Neural progenitor cell (in vitro differentiated cells): ENCODE results near the gene UBR3. TPM values are rescaled to one million over a fixed set of nuclear protein-coding genes. Genes with fewer than 3 reads are reported as not detected.

Experiments used
- DNase-seq: peaks from one replicate; pipeline ENCODE4 v3.0.0-alpha.2; 2016; ENCODE audit warnings: low spot score
- H2AFZ ChIP-seq: fragments of 200-600 bp; sonication (generic); replicated peaks from 2 replicates; pipeline ENCODE4 v1.6.1; 2016; ENCODE audit warnings: antibody characterized with exemption
- H3F3A ChIP-seq: fragments of 200-600 bp; sonication (generic); 2 replicates; pipeline ENCODE4 v1.6.1; 2016; ENCODE audit warnings: antibody characterized with exemption, low read depth
- H3K27ac ChIP-seq: fragments of 200-600 bp; sonication (generic); 2 replicates; pipeline ENCODE4 v1.5.1; 2016; ENCODE audit warnings: mild to moderate bottlenecking
- H3K27me3 ChIP-seq: fragments of 200-600 bp; sonication (generic); 2 replicates; pipeline ENCODE4 v1.6.1; 2016; ENCODE audit warnings: mild to moderate bottlenecking, moderate library complexity
- H3K36me3 ChIP-seq: fragments of 200-600 bp; sonication (generic); 2 replicates; pipeline ENCODE4 v1.5.1; 2016
- H3K4me1 ChIP-seq: fragments of 200-600 bp; sonication (generic); 2 replicates; pipeline ENCODE4 v1.6.1; 2016; ENCODE audit warnings: mixed run types
- H3K4me2 ChIP-seq: fragments of 200-600 bp; sonication (generic); 2 replicates; pipeline ENCODE4 v1.6.1; 2016
- H3K4me3 ChIP-seq: fragments of 200-600 bp; sonication (generic); 2 replicates; pipeline ENCODE4 v1.5.1; 2016
- H3K79me2 ChIP-seq: fragments of 200-600 bp; sonication (generic); 2 replicates; pipeline ENCODE4 v1.6.1; 2016; ENCODE audit warnings: low read depth
- H3K9ac ChIP-seq: fragments of 200-600 bp; sonication (generic); 2 replicates; pipeline ENCODE4 v1.6.1; 2016
- H3K9me3 ChIP-seq: fragments of 200-600 bp; sonication (generic); 2 replicates; pipeline ENCODE4 v1.5.1; 2016; ENCODE audit warnings: low read depth
- H4K20me1 ChIP-seq: fragments of 200-600 bp; sonication (generic); 2 replicates; pipeline ENCODE4 v1.6.1; 2016; ENCODE audit warnings: low read depth
- H3K27ac Mint-ChIP-seq: 3 replicates; pipeline ENCODE4 v1.8.0; 2021; ENCODE audit warnings: mixed read lengths
- H3K27me3 Mint-ChIP-seq: 2 replicates; pipeline ENCODE4 v1.8.0; 2022; ENCODE audit warnings: low read depth, mild to moderate bottlenecking, inconsistent platforms, moderate library complexity, mixed read lengths; ENCODE audit not compliant: insufficient read depth
- H3K36me3 Mint-ChIP-seq: 3 replicates; pipeline ENCODE4 v1.8.0; 2021; ENCODE audit warnings: mixed read lengths
- H3K4me1 Mint-ChIP-seq: 3 replicates; pipeline ENCODE4 v1.8.0; 2021; ENCODE audit warnings: mixed read lengths
- H3K4me3 Mint-ChIP-seq: 3 replicates; pipeline ENCODE4 v1.8.0; 2021; ENCODE audit warnings: mild to moderate bottlenecking, moderate library complexity, mixed read lengths
- H3K9me3 Mint-ChIP-seq: 3 replicates; pipeline ENCODE4 v1.8.0; 2020; ENCODE audit warnings: mixed read lengths
- EZH2 ChIP-seq: fragments of 200-600 bp; sonication (generic); IDR thresholded peaks from 2 replicates; pipeline ENCODE4 v1.6.1; 2017; ENCODE audit warnings: antibody characterized with exemption, mild to moderate bottlenecking, moderate library complexity
- EZH2phosphoT487 ChIP-seq: fragments of 200-600 bp; sonication (generic); IDR thresholded peaks from 2 replicates; pipeline ENCODE4 v1.6.1; 2017; ENCODE audit warnings: antibody characterized with exemption
- total RNA-seq: library from RNA; depleted of rRNA; stranded (reverse); fragments of >200 nt; gene quantifications from 2 replicates; pipeline ENCODE4 v1.2.3, GENCODE V29; 2015; ENCODE audit warnings: low replicate concordance
- TF ChIP-seq, protein P1 (sequence below): fragments of 200-600 bp; sonication (generic); IDR thresholded peaks from 2 replicates; pipeline ENCODE4 v1.5.1; 2017; ENCODE audit warnings: antibody characterized with exemption, mild to moderate bottlenecking

The UBR3 gene
- total RNA-seq, 1 donor from 2014 or later: 31.7 TPM

- H3K9me3 ChIP-seq: no peaks in the 10 kb centered on the region
- DNase-seq: no peak
- Mint-ChIP-seq H3K27me3 (no peaks in the 10 kb centered on the region), H3K27ac (no peak overlapping the region), H3K4me1 (peaks cover 3% of the 10 kb centered on the region), H3K9me3 (peaks cover 3% of the 10 kb centered on the region), H3K36me3 (peaks cover 26% of the 10 kb centered on the region), H3K4me3 (no peak overlapping the region)
- H3K27ac ChIP-seq: no peak overlapping the region
- no peaks in the 10 kb centered on the region for H4K20me1 ChIP-seq
- no peaks in the 10 kb centered on the region for H3K4me1 ChIP-seq
- no peaks in the 10 kb centered on the region for H3F3A ChIP-seq
- H3K79me2 ChIP-seq: no peaks in the 10 kb centered on the region
- no peak for TF ChIP-seq EZH2
- no peak for TF ChIP-seq EZH2phosphoT487
- no peak overlapping the region for H3K9ac ChIP-seq
- H3K4me2 ChIP-seq: no peak overlapping the region
- no peaks in the 10 kb centered on the region for H3K36me3 ChIP-seq
- no peak overlapping the region for H3K4me3 ChIP-seq
- H3K27me3 ChIP-seq: no peaks in the 10 kb centered on the region
- H2AFZ ChIP-seq: no peak overlapping the region
Observed at GRCh38 chr2:170029551-170029950, 202.3 kb downstream of the UBR3 start.

DNA sequence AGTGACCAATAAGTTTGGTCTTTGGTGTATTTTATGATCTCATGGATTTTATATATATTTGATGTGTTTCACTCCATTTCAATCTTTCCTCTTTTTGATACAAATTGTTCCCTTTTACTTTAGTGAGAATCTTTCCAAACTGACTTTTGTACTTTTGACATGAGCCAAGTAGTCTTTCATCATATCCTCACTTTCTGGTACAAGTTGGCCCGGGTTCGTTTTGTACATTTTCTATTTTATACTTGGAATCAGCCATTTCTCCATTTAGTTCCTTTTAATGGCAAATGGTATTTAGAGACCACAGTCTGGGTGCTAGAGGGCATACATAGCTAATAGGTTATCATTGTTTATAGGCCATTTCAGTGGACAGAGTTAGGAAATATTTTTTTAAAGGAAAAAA, 202.8 kb downstream of the UBR3 start:
- Histone ChIP-seq H3K4me3 (no peak overlapping the region), H3K4me1 (no peaks in the 10 kb centered on the region), H3K36me3 (no peaks in the 10 kb centered on the region), H3K27ac (no peak overlapping the region), H3K9me3 (no peaks in the 10 kb centered on the region), H3K79me2 (no peaks in the 10 kb centered on the region), H3K27me3 (no peaks in the 10 kb centered on the region), H4K20me1 (no peaks in the 10 kb centered on the region), H2AFZ (no peak overlapping the region), H3F3A (no peaks in the 10 kb centered on the region), H3K4me2 (no peak overlapping the region), H3K9ac (no peak overlapping the region)
- peaks cover 26% of the 10 kb centered on the region for H3K36me3 Mint-ChIP-seq
- H3K4me1 Mint-ChIP-seq: peaks cover 3% of the 10 kb centered on the region
- DNase-seq: no peak
- no peaks in the 10 kb centered on the region for H3K27me3 Mint-ChIP-seq
- no peak overlapping the region for H3K4me3 Mint-ChIP-seq
- peaks cover 3% of the 10 kb centered on the region for H3K9me3 Mint-ChIP-seq
- TF ChIP-seq, protein P1, sequence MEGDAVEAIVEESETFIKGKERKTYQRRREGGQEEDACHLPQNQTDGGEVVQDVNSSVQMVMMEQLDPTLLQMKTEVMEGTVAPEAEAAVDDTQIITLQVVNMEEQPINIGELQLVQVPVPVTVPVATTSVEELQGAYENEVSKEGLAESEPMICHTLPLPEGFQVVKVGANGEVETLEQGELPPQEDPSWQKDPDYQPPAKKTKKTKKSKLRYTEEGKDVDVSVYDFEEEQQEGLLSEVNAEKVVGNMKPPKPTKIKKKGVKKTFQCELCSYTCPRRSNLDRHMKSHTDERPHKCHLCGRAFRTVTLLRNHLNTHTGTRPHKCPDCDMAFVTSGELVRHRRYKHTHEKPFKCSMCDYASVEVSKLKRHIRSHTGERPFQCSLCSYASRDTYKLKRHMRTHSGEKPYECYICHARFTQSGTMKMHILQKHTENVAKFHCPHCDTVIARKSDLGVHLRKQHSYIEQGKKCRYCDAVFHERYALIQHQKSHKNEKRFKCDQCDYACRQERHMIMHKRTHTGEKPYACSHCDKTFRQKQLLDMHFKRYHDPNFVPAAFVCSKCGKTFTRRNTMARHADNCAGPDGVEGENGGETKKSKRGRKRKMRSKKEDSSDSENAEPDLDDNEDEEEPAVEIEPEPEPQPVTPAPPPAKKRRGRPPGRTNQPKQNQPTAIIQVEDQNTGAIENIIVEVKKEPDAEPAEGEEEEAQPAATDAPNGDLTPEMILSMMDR: no peak
- TF ChIP-seq EZH2phosphoT487 (no peak), EZH2 (no peak)
- no peak overlapping the region for H3K27ac Mint-ChIP-seq

GRCh38 chr2:170031288-170031687, 204.0 kb downstream of the UBR3 start:
- no peaks in the 10 kb centered on the region for H3K27me3 ChIP-seq
- H4K20me1 ChIP-seq: no peaks in the 10 kb centered on the region
- Mint-ChIP-seq H3K4me1 (peaks cover 3% of the 10 kb centered on the region), H3K27ac (no peak overlapping the region), H3K9me3 (peaks cover 3% of the 10 kb centered on the region), H3K27me3 (no peaks in the 10 kb centered on the region), H3K36me3 (peaks cover 26% of the 10 kb centered on the region), H3K4me3 (no peak overlapping the region)
- H3F3A ChIP-seq: no peaks in the 10 kb centered on the region
- TF ChIP-seq, protein P1: no peak
- no peak for TF ChIP-seq EZH2
- TF ChIP-seq EZH2phosphoT487: no peak
- H3K79me2 ChIP-seq: no peaks in the 10 kb centered on the region
- no peak overlapping the region for H3K4me3 ChIP-seq
- no peaks in the 10 kb centered on the region for H3K36me3 ChIP-seq
- no peak overlapping the region for H3K27ac ChIP-seq
- no peak overlapping the region for H3K4me2 ChIP-seq
- DNase-seq: no peak
- H3K9ac ChIP-seq: no peak overlapping the region
- no peak overlapping the region for H2AFZ ChIP-seq
- no peaks in the 10 kb centered on the region for H3K4me1 ChIP-seq
- no peaks in the 10 kb centered on the region for H3K9me3 ChIP-seq

GRCh38 chr2:170034596-170034995, 207.3 kb downstream of the UBR3 start:
- Histone ChIP-seq H3K79me2 (no peaks in the 10 kb centered on the region), H3K9ac (no peak overlapping the region), H3K4me2 (no peak overlapping the region), H4K20me1 (no peaks in the 10 kb centered on the region), H2AFZ (no peak overlapping the region), H3K4me1 (no peaks in the 10 kb centered on the region), H3K4me3 (no peak overlapping the region), H3K27me3 (no peaks in the 10 kb centered on the region), H3F3A (no peaks in the 10 kb centered on the region), H3K36me3 (no peaks in the 10 kb centered on the region), H3K9me3 (no peaks in the 10 kb centered on the region), H3K27ac (no peak overlapping the region)
- TF ChIP-seq EZH2: no peak
- TF ChIP-seq EZH2phosphoT487: no peak
- TF ChIP-seq, protein P1: no peak
- Mint-ChIP-seq H3K9me3 (peaks cover 3% of the 10 kb centered on the region), H3K4me1 (peaks cover 5% of the 10 kb centered on the region), H3K4me3 (no peak overlapping the region), H3K36me3 (peaks cover 20% of the 10 kb centered on the region), H3K27ac (no peak overlapping the region), H3K27me3 (no peaks in the 10 kb centered on the region)
- no peak for DNase-seq
